Neural cell (in vitro differentiated cells): ENCODE measurements around the gene HHATL.

Experiments
- EZH2 ChIP-seq: fragments of 200-600, 300-800 bp; shearing (Covaris generic), sonication (generic); IDR thresholded peaks from 2 replicates; pipeline ENCODE4 v1.6.1; 2014; ENCODE audit warnings: antibody characterized with exemption, low read length, borderline replicate concordance, mild to moderate bottlenecking; ENCODE audit not compliant: insufficient read depth, poor library complexity, severe bottlenecking
- SMC3 ChIP-seq: fragments of 450-650 bp; conservative IDR thresholded peaks from 2 replicates; pipeline ENCODE4 v1.6.1; 2014; ENCODE audit warnings: antibody characterized with exemption, mild to moderate bottlenecking, moderate library complexity; ENCODE audit not compliant: poor library complexity
- TF ChIP-seq, protein P1 (sequence below): fragments of 450-650 bp; IDR thresholded peaks from 2 replicates; pipeline ENCODE4 v1.5.1; 2014; ENCODE audit warnings: antibody characterized with exemption, mild to moderate bottlenecking, moderate library complexity; ENCODE audit not compliant: poor library complexity, severe bottlenecking

DNA sequence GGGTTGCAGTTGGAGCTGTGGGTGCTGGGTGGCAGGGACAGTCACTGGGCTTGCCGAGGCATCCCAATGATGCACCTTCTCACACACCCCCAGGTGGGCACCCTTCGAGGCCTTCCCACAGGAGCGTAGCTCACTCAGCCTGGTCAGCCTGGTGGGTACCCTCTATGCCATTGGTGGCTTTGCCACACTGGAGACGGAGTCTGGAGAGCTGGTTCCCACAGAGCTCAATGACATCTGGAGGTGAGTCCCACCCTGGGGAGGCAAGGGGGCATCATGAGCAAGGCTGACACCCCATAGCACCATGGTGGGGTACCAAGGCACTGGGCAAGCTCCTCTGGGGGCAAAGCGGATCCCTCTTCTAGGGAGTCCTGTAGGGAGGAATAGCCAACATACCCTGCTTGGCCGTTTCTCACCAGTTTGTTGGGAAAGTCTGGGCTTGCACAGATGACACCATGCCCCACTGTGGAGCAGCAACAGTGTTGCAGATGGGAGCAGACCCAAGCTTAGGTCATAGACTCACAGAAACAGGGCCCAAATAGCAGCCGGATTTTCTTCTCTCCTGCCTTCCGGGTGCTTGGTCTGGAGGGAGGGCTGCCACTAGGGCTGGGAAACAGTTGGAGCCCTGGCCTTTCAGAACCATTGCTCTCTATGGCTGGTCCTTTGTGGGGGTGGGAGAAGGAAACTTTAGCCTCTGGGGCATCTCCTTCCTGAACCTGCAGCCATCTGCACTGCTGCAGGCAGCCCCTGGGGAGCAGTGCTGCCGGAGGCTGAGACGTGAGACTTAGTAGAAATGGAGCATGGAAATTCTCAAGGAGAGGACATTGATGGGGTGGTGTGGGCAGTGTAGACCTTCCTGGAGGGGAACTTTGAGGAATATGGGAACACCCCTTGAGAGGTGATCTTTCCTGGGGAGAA lies 11.6 kb downstream of the HHATL start:
- no peak for TF ChIP-seq SMC3
- no peak for TF ChIP-seq EZH2
- TF ChIP-seq, protein P1, sequence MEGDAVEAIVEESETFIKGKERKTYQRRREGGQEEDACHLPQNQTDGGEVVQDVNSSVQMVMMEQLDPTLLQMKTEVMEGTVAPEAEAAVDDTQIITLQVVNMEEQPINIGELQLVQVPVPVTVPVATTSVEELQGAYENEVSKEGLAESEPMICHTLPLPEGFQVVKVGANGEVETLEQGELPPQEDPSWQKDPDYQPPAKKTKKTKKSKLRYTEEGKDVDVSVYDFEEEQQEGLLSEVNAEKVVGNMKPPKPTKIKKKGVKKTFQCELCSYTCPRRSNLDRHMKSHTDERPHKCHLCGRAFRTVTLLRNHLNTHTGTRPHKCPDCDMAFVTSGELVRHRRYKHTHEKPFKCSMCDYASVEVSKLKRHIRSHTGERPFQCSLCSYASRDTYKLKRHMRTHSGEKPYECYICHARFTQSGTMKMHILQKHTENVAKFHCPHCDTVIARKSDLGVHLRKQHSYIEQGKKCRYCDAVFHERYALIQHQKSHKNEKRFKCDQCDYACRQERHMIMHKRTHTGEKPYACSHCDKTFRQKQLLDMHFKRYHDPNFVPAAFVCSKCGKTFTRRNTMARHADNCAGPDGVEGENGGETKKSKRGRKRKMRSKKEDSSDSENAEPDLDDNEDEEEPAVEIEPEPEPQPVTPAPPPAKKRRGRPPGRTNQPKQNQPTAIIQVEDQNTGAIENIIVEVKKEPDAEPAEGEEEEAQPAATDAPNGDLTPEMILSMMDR: no peak
